Liver (tissue), 9 donors: Measurements from ENCODE around the gene CACNA1C. TPM values are rescaled to one million over a fixed set of nuclear protein-coding genes. Genes with fewer than 3 reads are reported as not detected.

Experiments
- DNase-seq: peaks from one replicate; pipeline ENCODE4 v3.0.0-alpha.2; 2017; ENCODE audit warnings: low spot score
- H3K27ac ChIP-seq, 2 donors: one replicate each; pipeline ENCODE4 v1.7.0; 2013; ENCODE audit warnings: inconsistent platforms in 2 of 2, low read length in 2 of 2, control low read depth in 1 of 2, low read depth in 1 of 2, mild to moderate bottlenecking in 1 of 2
- H3K27me3 ChIP-seq, 4 donors: one replicate each; pipeline versions ENCODE4 v1.6.1 to v1.7.0; 2013; ENCODE audit warnings: low read length in 3 of 4, inconsistent platforms in 1 of 4, mild to moderate bottlenecking in 1 of 4, moderate library complexity in 1 of 4; ENCODE audit not compliant: control insufficient read depth in 4 of 4, insufficient read depth in 4 of 4
- H3K36me3 ChIP-seq, 4 donors: one replicate each; pipeline versions ENCODE4 v1.6.1 to v1.7.0; 2013; ENCODE audit warnings: low read length in 3 of 4, mild to moderate bottlenecking in 3 of 4, low read depth in 1 of 4, moderate library complexity in 1 of 4; ENCODE audit not compliant: control insufficient read depth in 4 of 4, insufficient read depth in 3 of 4
- H3K4me1 ChIP-seq, 4 donors: one replicate each; pipeline versions ENCODE4 v1.6.1 to v1.7.0; 2013; ENCODE audit warnings: low read length in 3 of 4, mild to moderate bottlenecking in 3 of 4, moderate library complexity in 1 of 4; ENCODE audit not compliant: control insufficient read depth in 4 of 4, insufficient read depth in 4 of 4
- H3K4me3 ChIP-seq, 3 donors: one replicate each; pipeline versions ENCODE4 v1.6.1 to v1.7.0; 2013; ENCODE audit warnings: low read length in 3 of 3, control low read depth in 1 of 3, low read depth in 1 of 3, mild to moderate bottlenecking in 1 of 3
- H3K9ac ChIP-seq, 2 donors: one replicate each; pipeline ENCODE4 v1.7.0; 2013; ENCODE audit warnings: low read length in 2 of 2, mild to moderate bottlenecking in 2 of 2, moderate library complexity in 2 of 2, control low read depth in 1 of 2, low read depth in 1 of 2
- H3K9me3 ChIP-seq, 4 donors: one replicate each; pipeline versions ENCODE4 v1.6.1 to v1.7.0; 2013; ENCODE audit warnings: low read length in 3 of 4; ENCODE audit not compliant: control insufficient read depth in 4 of 4
- ATF3 ChIP-seq: IDR thresholded peaks from 2 replicates; pipeline ENCODE4 v1.6.1; 2016; ENCODE audit warnings: antibody characterized with exemption
- CTCF ChIP-seq: fragments of 150-350 bp; IDR thresholded peaks from 2 replicates; pipeline ENCODE4 v1.5.1; 2017; ENCODE audit warnings: improper control_type of control experiment, low read depth, low read length; ENCODE audit not compliant: missing input control
- EGR1 ChIP-seq, 2 donors: IDR thresholded peaks; 2 replicates each; pipeline ENCODE4 v1.6.1; 2016 to 2018; ENCODE audit warnings: antibody characterized with exemption in 2 of 2, low read depth in 2 of 2
- FOXA1 ChIP-seq: IDR thresholded peaks from 2 replicates; pipeline ENCODE4 v1.6.1; 2016; ENCODE audit warnings: antibody characterized with exemption
- FOXA2 ChIP-seq: IDR thresholded peaks from 2 replicates; pipeline ENCODE4 v1.6.1; 2016; ENCODE audit warnings: antibody characterized with exemption
- GABPA ChIP-seq, 2 donors: IDR thresholded peaks in 1 of 2; conservative IDR thresholded peaks in 1 of 2; 2 replicates each; pipeline ENCODE4 v1.6.1; 2016; ENCODE audit warnings: antibody characterized with exemption in 2 of 2, mild to moderate bottlenecking in 1 of 2, moderate library complexity in 1 of 2
- HNF4A ChIP-seq, 2 donors: conservative IDR thresholded peaks; 2 replicates each; pipeline ENCODE4 v1.6.1; 2016; ENCODE audit warnings: antibody characterized with exemption in 2 of 2, mild to moderate bottlenecking in 2 of 2
- HNF4G ChIP-seq: IDR thresholded peaks from 2 replicates; pipeline ENCODE4 v1.6.1; 2016; ENCODE audit warnings: antibody characterized with exemption
- JUND ChIP-seq, 2 donors: IDR thresholded peaks; 2 replicates each; pipeline ENCODE4 v1.6.1; 2016; ENCODE audit warnings: antibody characterized with exemption in 2 of 2
- MAX ChIP-seq: IDR thresholded peaks from 2 replicates; pipeline ENCODE4 v1.6.1; 2016; ENCODE audit warnings: antibody characterized with exemption
- NR2F2 ChIP-seq: IDR thresholded peaks from 2 replicates; pipeline ENCODE4 v1.6.1; 2016; ENCODE audit warnings: antibody characterized with exemption
- RAD21 ChIP-seq, 2 donors: IDR thresholded peaks; 2 replicates each; pipeline ENCODE4 v1.6.1; 2016; ENCODE audit warnings: antibody characterized with exemption in 2 of 2, mild to moderate bottlenecking in 2 of 2
- REST ChIP-seq: IDR thresholded peaks from 2 replicates; pipeline ENCODE4 v1.6.1; 2016; ENCODE audit warnings: antibody characterized with exemption, mild to moderate bottlenecking
- RXRA ChIP-seq, 2 donors: IDR thresholded peaks; 2 replicates each; pipeline ENCODE4 v1.6.1; 2017 to 2018; ENCODE audit warnings: antibody characterized with exemption in 2 of 2, mild to moderate bottlenecking in 1 of 2
- SP1 ChIP-seq: IDR thresholded peaks from 2 replicates; pipeline ENCODE4 v1.6.1; 2018; ENCODE audit warnings: antibody characterized with exemption, mild to moderate bottlenecking
- TAF1 ChIP-seq: conservative IDR thresholded peaks from 2 replicates; pipeline ENCODE4 v1.6.1; 2016; ENCODE audit warnings: antibody characterized with exemption, mild to moderate bottlenecking
- YY1 ChIP-seq: IDR thresholded peaks from 2 replicates; pipeline ENCODE4 v1.6.1; 2016; ENCODE audit warnings: antibody characterized with exemption, mild to moderate bottlenecking
- ZBTB33 ChIP-seq: IDR thresholded peaks from 2 replicates; pipeline ENCODE4 v1.6.1; 2016; ENCODE audit warnings: antibody characterized with exemption
- polyA plus RNA-seq, 2 donors: library from polyadenylated mRNA; stranded (reverse) in 1 of 2; unstranded in 1 of 2; fragments of 200-250 nt in 1 of 2; fragments of >200 nt in 1 of 2; fragmentation: Nextera tagmentation in 1 of 2; extraction: Ambion mirVana in 1 of 2; gene quantifications; one replicate each; pipeline versions ENCODE4 v1.2.1 to v1.2.3, GENCODE V29; 2013 to 2015
- total RNA-seq, 2 donors: library from RNA; depleted of rRNA; stranded (reverse); fragments of >200 nt; gene quantifications; one replicate each; pipeline ENCODE4 v1.2.3, GENCODE V29; 2014
- donor health status: healthy.
- donor health status: healthy.
- donor health status: healthy.
- donor health status: healthy.
- donor health status: healthy.

CACNA1C gene
- total and polyA plus RNA-seq, 4 donors: 0.23 to 1.9 (median 0.41) TPM

- Histone ChIP-seq H3K4me3 (no peak overlapping the region), H3K9me3 (no peaks in the 10 kb centered on the region), H3K9ac (no peak overlapping the region), H3K4me1 (peaks cover 0 to 2% (median under 1%) of the 10 kb centered on the region in 4 donors), H3K27me3 (peaks cover 0 to 8% (median 0%) of the 10 kb centered on the region in 4 donors), H3K36me3 (no peaks in the 10 kb centered on the region), H3K27ac (no peak overlapping the region)
- no peak for DNase-seq
- TF ChIP-seq NR2F2 (no peak), ATF3 (no peak), HNF4G (no peak), ZBTB33 (no peak), REST (no peak), RXRA (IDR thresholded peaks at IDR 0.05) (no peak), CTCF (no peak), SP1 (no peak), TAF1 (no peak), FOXA1 (no peak), FOXA2 (no peak), EGR1 (IDR thresholded peaks at IDR 0.05; ENCODE audit: low read depth in 2 of 2) (no peak), GABPA (IDR thresholded peaks at IDR 0.05 in 1 of 2, conservative IDR thresholded peaks at IDR 0.05 in 1 of 2) (no peak), YY1 (no peak), HNF4A (conservative IDR thresholded peaks at IDR 0.05) (no peak), JUND (IDR thresholded peaks at IDR 0.05) (no peak), MAX (no peak), RAD21 (IDR thresholded peaks at IDR 0.05) (no peak)
Observed at GRCh38 chr12:2228535-2228934, 175.7 kb downstream of the CACNA1C start.
